A673 (cell line): ENCODE data around the gene NKX6-1.

ENCODE experiments used
- EZH2 ChIP-seq: fragments of 200-600 bp; sonication (generic); IDR thresholded peaks from 2 replicates; pipeline ENCODE4 v1.6.1; 2017; ENCODE audit warnings: borderline replicate concordance, low read depth, mild to moderate bottlenecking, mixed read lengths, antibody characterized with exemption, low read length; ENCODE audit not compliant: poor library complexity, severe bottlenecking
- TF ChIP-seq, protein P1 (sequence below): fragments of 300-800, 200-600 bp; sonication (generic); conservative IDR thresholded peaks from 2 replicates; pipeline ENCODE4 v1.5.1; 2017; ENCODE audit warnings: low read depth, mild to moderate bottlenecking, antibody characterized with exemption, low read length, moderate library complexity, mixed read lengths

DNA sequence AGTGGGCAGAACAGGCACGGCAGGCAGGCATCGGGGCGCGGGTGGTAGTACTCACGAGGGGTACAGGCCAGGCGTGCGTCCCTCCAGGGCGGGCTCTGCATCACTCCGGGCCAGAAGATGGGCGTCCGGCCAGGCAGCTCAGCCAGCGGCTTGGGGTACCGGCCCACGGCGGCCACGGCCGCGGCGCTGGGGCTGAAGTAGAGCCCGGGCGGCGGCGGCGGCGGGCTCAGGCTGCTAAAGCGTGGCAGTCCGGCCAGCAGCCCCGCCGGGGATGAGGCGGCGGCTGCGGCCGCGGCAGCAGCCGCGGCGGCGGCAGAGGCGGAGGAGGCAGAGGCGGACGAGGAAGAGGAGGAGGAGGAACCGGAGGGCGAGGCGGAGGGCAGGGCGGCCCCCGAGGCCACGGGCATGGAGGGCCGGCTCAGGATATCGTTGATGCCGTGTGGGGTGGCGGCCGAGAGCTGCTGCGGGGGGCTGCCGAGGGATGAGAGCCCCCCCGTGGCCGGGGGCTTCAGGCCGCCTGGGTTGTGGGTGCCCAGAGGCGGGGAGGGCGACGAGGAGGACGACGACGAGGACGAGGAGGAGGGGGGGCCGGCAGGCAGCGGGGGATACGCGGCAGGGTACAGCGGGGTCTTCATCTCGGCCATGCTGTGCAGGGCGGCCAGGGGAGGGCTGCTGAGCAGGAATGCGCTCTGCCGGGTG, 1.4 kb downstream of the NKX6-1 start:
- TF ChIP-seq, protein P1, sequence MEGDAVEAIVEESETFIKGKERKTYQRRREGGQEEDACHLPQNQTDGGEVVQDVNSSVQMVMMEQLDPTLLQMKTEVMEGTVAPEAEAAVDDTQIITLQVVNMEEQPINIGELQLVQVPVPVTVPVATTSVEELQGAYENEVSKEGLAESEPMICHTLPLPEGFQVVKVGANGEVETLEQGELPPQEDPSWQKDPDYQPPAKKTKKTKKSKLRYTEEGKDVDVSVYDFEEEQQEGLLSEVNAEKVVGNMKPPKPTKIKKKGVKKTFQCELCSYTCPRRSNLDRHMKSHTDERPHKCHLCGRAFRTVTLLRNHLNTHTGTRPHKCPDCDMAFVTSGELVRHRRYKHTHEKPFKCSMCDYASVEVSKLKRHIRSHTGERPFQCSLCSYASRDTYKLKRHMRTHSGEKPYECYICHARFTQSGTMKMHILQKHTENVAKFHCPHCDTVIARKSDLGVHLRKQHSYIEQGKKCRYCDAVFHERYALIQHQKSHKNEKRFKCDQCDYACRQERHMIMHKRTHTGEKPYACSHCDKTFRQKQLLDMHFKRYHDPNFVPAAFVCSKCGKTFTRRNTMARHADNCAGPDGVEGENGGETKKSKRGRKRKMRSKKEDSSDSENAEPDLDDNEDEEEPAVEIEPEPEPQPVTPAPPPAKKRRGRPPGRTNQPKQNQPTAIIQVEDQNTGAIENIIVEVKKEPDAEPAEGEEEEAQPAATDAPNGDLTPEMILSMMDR: no peak
- TF ChIP-seq EZH2: no peak
